B cell (primary cell): ENCODE data around the gene BRAP. TPM values are rescaled to one million over a fixed set of nuclear protein-coding genes. Genes with fewer than 3 reads are reported as not detected.
"Not testable (repeated sequence)": the region's sequence is repeated elsewhere in the genome, so short reads cannot be mapped to it uniquely, and the experiment has no call there.

Experiments
- ATAC-seq: fragments of 200-7000 bp; cut with Tn5 transposase; one replicate; pipeline ENCODE4 v1.10.0; 2021; ENCODE audit warnings: low read depth, mild to moderate bottlenecking, moderate number of reproducible peaks, moderate library complexity
- CTCF ChIA-PET: fragments of 350-600 bp; sonication (Branson Sonifier 250); formaldehyde crosslinking; loops from one replicate; lab custom pipeline; 2021; ENCODE audit warnings: antibody characterized with exemption, inconsistent platforms; lab: Charles Lee
- POLR2A ChIA-PET: fragments of 350-600 bp; sonication (Branson Sonifier 250); formaldehyde crosslinking; loops from one replicate; lab custom pipeline; 2021; ENCODE audit warnings: antibody characterized with exemption; lab: Charles Lee
- DNase-seq: peaks from one replicate; pipeline ENCODE4 v3.0.0; 2013
- H2AFZ ChIP-seq: 2 replicates; pipeline ENCODE4 v1.6.1; 2012; ENCODE audit warnings: mild to moderate bottlenecking, low read depth, low read length; ENCODE audit not compliant: insufficient read depth, poor library complexity, severe bottlenecking
- H3K27ac ChIP-seq, 2 donors: 1 replicate in 1 of 2; 2 replicates in 1 of 2; pipeline ENCODE4 v1.5.1; 2012 to 2013; ENCODE audit warnings: low read length in 2 of 2, mild to moderate bottlenecking in 2 of 2, moderate library complexity in 1 of 2
- H3K27me3 ChIP-seq, 4 experiments: fragments of 200-600 bp in 1 of 4; sonication (generic) in 1 of 4; replicated peaks in 1 of 4; 1 replicate in 2 of 4; 2 replicates in 2 of 4; pipeline versions ENCODE4 v1.6.1 to v1.7.0; 2013 to 2016; ENCODE audit warnings: low read length in 3 of 4, mild to moderate bottlenecking in 2 of 4, mixed read lengths in 1 of 4, moderate library complexity in 1 of 4; ENCODE audit not compliant: insufficient read depth in 4 of 4, control insufficient read depth in 3 of 4; ENCODE audit errors: control extremely low read depth in 1 of 4
- H3K36me3 ChIP-seq, 2 experiments: replicated peaks in 1 of 2; 1 replicate in 1 of 2; 2 replicates in 1 of 2; pipeline versions ENCODE4 v1.6.1 to v1.7.1; 2013; ENCODE audit warnings: low read length in 1 of 2; ENCODE audit not compliant: insufficient read depth in 2 of 2, control insufficient read depth in 1 of 2; ENCODE audit errors: control extremely low read depth in 1 of 2, extremely low read depth in 1 of 2
- H3K4me1 ChIP-seq, 2 donors: fragments of 200-600 bp in 1 of 2; sonication (generic) in 1 of 2; 1 replicate in 1 of 2; 2 replicates in 1 of 2; pipeline versions ENCODE4 v1.5.1 to v1.6.1; 2013 to 2017; ENCODE audit warnings: low read length in 2 of 2; ENCODE audit not compliant: control insufficient read depth in 2 of 2, insufficient read depth in 2 of 2
- H3K4me2 ChIP-seq: replicated peaks from 2 replicates; pipeline ENCODE3; 2012; ENCODE audit warnings: mild to moderate bottlenecking, low read depth, low read length; ENCODE audit not compliant: poor library complexity, severe bottlenecking
- H3K4me3 ChIP-seq, 5 experiments: fragments of 200-600 bp in 1 of 5; sonication (generic) in 1 of 5; 1 replicate in 3 of 5; 2 replicates in 2 of 5; pipeline versions ENCODE4 v1.5.1 to v1.7.0; 2011 to 2016; ENCODE audit warnings: low read length in 4 of 5, mild to moderate bottlenecking in 4 of 5, low read depth in 2 of 5, control low read depth in 1 of 5, moderate library complexity in 1 of 5; ENCODE audit not compliant: insufficient read depth in 1 of 5; ENCODE audit errors: control extremely low read depth in 1 of 5, extremely low read depth in 1 of 5
- H3K79me2 ChIP-seq: fragments of 200-600 bp; sonication (generic); one replicate; pipeline ENCODE4 v1.6.0; 2016; ENCODE audit warnings: low read length; ENCODE audit not compliant: control insufficient read depth, insufficient read depth
- H3K9ac ChIP-seq: fragments of 200-600 bp; sonication (generic); 2 replicates; pipeline ENCODE4 v1.6.1; 2017; ENCODE audit warnings: mild to moderate bottlenecking, low read length, moderate library complexity
- H3K9me3 ChIP-seq, 3 donors: one replicate each; pipeline versions ENCODE4 v1.6.1 to v1.7.1; 2013; ENCODE audit warnings: low read length in 2 of 3; ENCODE audit not compliant: control insufficient read depth in 2 of 3, insufficient read depth in 1 of 3; ENCODE audit errors: control extremely low read depth in 1 of 3
- H4K20me1 ChIP-seq: 2 replicates; pipeline ENCODE4 v1.6.0; 2012; ENCODE audit warnings: mild to moderate bottlenecking, low read length; ENCODE audit not compliant: insufficient read depth, control insufficient read depth, poor library complexity, severe bottlenecking
- H3K27ac Mint-ChIP-seq: one replicate; pipeline ENCODE4 v1.8.0; 2021; ENCODE audit warnings: mixed read lengths
- H3K27me3 Mint-ChIP-seq: one replicate; pipeline ENCODE4 v1.8.0; 2021; ENCODE audit warnings: mixed read lengths
- H3K4me1 Mint-ChIP-seq: one replicate; pipeline ENCODE4 v1.8.0; 2021; ENCODE audit warnings: mixed read lengths
- H3K4me3 Mint-ChIP-seq: one replicate; pipeline ENCODE4 v1.8.0; 2021; ENCODE audit warnings: mixed read lengths
- H3K9me3 Mint-ChIP-seq: one replicate; pipeline ENCODE4 v1.8.0; 2022; ENCODE audit warnings: mixed read lengths; ENCODE audit not compliant: insufficient read depth
- EZH2 ChIP-seq: IDR thresholded peaks from 2 replicates; pipeline ENCODE4 v1.6.1; 2012; ENCODE audit warnings: borderline replicate concordance, low read depth, mild to moderate bottlenecking, moderate library complexity, low read length; ENCODE audit not compliant: insufficient read depth, poor library complexity, severe bottlenecking
- WGBS: methylation state at CpG from one replicate; pipeline ENCODE4 v1.1.5; 2013; ENCODE audit warnings: missing lambda C conversion rate; ENCODE audit not compliant: insufficient coverage; 5-methylcytosine and 5-hydroxymethylcytosine counted together
- intact Hi-C: fragments of 100-400 bp; cut with micrococcal nuclease; formaldehyde crosslinking; loops from one replicate; pipeline ENCODE4 v1.10.0; 2022
- polyA plus RNA-seq: library from polyadenylated mRNA; depleted of rRNA; stranded (reverse); fragments of >200 nt; gene quantifications from 2 replicates; pipeline ENCODE4 v1.2.3, GENCODE V29; 2012
- total RNA-seq, 2 donors: library from RNA; stranded (reverse); fragments of 120-200 nt in 1 of 2; gene quantifications; 1 replicate in 1 of 2; 2 replicates in 1 of 2; pipeline versions ENCODE4 v1.2.3 to v1.2.4, GENCODE V29; 2013 to 2022
- TF ChIP-seq, protein P1 (sequence below): fragments of 200-600 bp; IDR thresholded peaks from one replicate; pipeline ENCODE4 v1.8.0; 2022; ENCODE audit warnings: antibody characterized with exemption, mild to moderate bottlenecking

Gene BRAP
- total and polyA plus RNA-seq, 2 donors (not counting 1 experiment from before 2014, with no cell fraction given) = 10.4 to 25.7 TPM

DNA sequence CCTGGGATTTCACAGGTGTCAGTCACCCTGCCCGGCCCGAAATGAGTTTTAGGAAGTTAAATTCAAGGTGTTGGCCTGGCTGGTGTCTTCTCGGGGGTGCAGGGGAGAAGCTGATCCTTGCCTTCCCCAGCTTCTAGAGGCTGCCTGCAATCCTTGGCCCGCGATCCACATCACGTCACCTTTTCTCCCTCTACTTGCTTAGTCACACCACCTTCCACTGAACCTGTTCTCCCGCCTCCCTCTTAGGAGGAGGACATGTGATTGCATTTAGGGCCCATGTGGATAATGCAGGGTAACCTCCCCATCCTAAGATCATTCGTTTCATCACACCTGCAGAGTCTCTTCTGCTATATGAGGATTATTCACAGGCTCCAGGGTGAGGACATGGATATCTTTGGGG lies 61.2 kb downstream of the BRAP start:
- Histone ChIP-seq H3K27me3 (no peaks in the 10 kb centered on the region), H3K4me3 (no peak overlapping the region), H3K27ac (no peak overlapping the region), H3K9ac (no peak overlapping the region), H2AFZ (no peak overlapping the region), H3K9me3 (peaks cover 0 to under 1% (median 0%) of the 10 kb centered on the region in 3 donors), H3K79me2 (no peaks in the 10 kb centered on the region), H3K4me2 (no peak overlapping the region), H3K4me1 (no peaks in the 10 kb centered on the region), H4K20me1 (no peaks in the 10 kb centered on the region), H3K36me3 (no peaks in the 10 kb centered on the region)
- no peak for TF ChIP-seq EZH2
- TF ChIP-seq, protein P1, sequence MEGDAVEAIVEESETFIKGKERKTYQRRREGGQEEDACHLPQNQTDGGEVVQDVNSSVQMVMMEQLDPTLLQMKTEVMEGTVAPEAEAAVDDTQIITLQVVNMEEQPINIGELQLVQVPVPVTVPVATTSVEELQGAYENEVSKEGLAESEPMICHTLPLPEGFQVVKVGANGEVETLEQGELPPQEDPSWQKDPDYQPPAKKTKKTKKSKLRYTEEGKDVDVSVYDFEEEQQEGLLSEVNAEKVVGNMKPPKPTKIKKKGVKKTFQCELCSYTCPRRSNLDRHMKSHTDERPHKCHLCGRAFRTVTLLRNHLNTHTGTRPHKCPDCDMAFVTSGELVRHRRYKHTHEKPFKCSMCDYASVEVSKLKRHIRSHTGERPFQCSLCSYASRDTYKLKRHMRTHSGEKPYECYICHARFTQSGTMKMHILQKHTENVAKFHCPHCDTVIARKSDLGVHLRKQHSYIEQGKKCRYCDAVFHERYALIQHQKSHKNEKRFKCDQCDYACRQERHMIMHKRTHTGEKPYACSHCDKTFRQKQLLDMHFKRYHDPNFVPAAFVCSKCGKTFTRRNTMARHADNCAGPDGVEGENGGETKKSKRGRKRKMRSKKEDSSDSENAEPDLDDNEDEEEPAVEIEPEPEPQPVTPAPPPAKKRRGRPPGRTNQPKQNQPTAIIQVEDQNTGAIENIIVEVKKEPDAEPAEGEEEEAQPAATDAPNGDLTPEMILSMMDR = no peak
- ChIA-PET POLR2A (no interaction called here), CTCF (no interaction called here)
- H3K27me3 Mint-ChIP-seq = peaks cover 6% of the 10 kb centered on the region
- no CpG with 5 or more reads among the region's 8 CpGs for WGBS
- DNase-seq (no peak), ATAC-seq (no peak)
- H3K4me1 Mint-ChIP-seq = no peaks in the 10 kb centered on the region
- H3K27ac Mint-ChIP-seq = no peak overlapping the region
- H3K4me3 Mint-ChIP-seq = no peak overlapping the region
- H3K9me3 Mint-ChIP-seq = no peaks in the 10 kb centered on the region
- intact Hi-C loops = no loop called here

DNA sequence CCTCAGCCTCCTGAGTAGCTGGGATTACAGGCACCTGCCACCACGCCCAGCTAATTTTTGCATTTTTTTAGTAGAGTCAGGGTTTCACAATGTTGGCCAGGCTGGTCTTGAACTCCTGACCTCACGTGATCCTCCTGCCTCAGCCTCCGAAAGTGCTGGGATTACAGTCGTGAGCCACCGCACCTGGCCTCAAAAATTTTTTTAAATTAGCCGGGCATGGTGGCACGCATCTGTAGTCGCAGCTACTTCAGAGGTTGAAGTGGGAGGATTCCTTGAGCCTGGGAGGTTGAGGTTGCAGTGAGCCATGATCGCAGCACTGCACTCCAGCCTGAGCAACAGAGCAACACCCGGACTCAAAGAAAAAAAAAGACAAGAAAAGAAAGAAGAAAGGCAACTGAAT lies 67.9 kb downstream of the BRAP start:
- intact Hi-C loops, H3K4me1 ChIP-seq, H3K9ac ChIP-seq, H3K79me2 ChIP-seq, ATAC-seq, H3K4me3 ChIP-seq, H3K27me3 ChIP-seq, H3K27me3 Mint-ChIP-seq, H3K9me3 Mint-ChIP-seq, H3K4me2 ChIP-seq, CTCF ChIA-PET, H3K4me1 Mint-ChIP-seq, H3K27ac ChIP-seq, H3K27ac Mint-ChIP-seq, POLR2A ChIA-PET, DNase-seq, H3K4me3 Mint-ChIP-seq, H4K20me1 ChIP-seq, H3K9me3 ChIP-seq, H3K36me3 ChIP-seq, H2AFZ ChIP-seq: not testable (repeated sequence)
- WGBS = 96% methylated on average over 8 of the region's 10 CpGs
